IMR-90 (cell line): ENCODE measurements around the gene UNC13C. TPM values are rescaled to one million over a fixed set of nuclear protein-coding genes. Genes with fewer than 3 reads are reported as not detected.

Source experiments
- ATAC-seq: fragments of 200-7000 bp; cut with Tn5 transposase; 2 replicates; pipeline ENCODE4 v1.9.1; 2020; ENCODE audit warnings: low read depth, mild to moderate bottlenecking, moderate library complexity
- BruUV-seq: library from RNA; stranded (reverse); fragments of 400-500 nt; replicated peaks from 2 replicates; lab custom pipeline; 2021; lab: Mats Ljungman, UMichigan
- CTCF ChIA-PET: fragments of 300-600 bp; formaldehyde crosslinking; extraction: SDS; loops from one replicate; lab custom pipeline; 2021; ENCODE audit warnings: antibody characterized with exemption; lab: Yijun Ruan, JAX
- POLR2A ChIA-PET: fragments of 300-600 bp; sonication (Branson Sonifier 250); formaldehyde crosslinking; loops from one replicate; lab custom pipeline; 2022; ENCODE audit warnings: antibody characterized with exemption; ENCODE audit not compliant: unreplicated experiment; lab: Charles Lee
- DNase-seq: peaks from one replicate; pipeline ENCODE4 v3.0.0; 2013
- H2AFZ ChIP-seq: replicated peaks from 2 replicates; pipeline ENCODE3; 2013; ENCODE audit warnings: low read length, mild to moderate bottlenecking; ENCODE audit not compliant: poor library complexity
- H2AK5ac ChIP-seq: 2 replicates; pipeline ENCODE4 v1.6.1; 2013; ENCODE audit warnings: low read depth, low read length, inconsistent platforms
- H2AK9ac ChIP-seq: replicated peaks from 2 replicates; pipeline ENCODE3; 2013; ENCODE audit warnings: mild to moderate bottlenecking, low read depth, low read length, moderate library complexity; ENCODE audit not compliant: poor library complexity
- H2BK120ac ChIP-seq: 2 replicates; pipeline ENCODE4 v1.6.1; 2013; ENCODE audit warnings: low read depth, low read length, inconsistent platforms
- H2BK15ac ChIP-seq: 3 replicates; pipeline ENCODE4 v1.6.1; 2013; ENCODE audit warnings: low read depth, low read length, inconsistent platforms
- H2BK20ac ChIP-seq: 2 replicates; pipeline ENCODE4 v1.6.1; 2013; ENCODE audit warnings: low read depth, mild to moderate bottlenecking, inconsistent platforms, low read length, moderate library complexity
- H2BK5ac ChIP-seq: 2 replicates; pipeline ENCODE4 v1.6.1; 2013; ENCODE audit warnings: mild to moderate bottlenecking, low read depth, low read length, inconsistent platforms; ENCODE audit not compliant: poor library complexity, severe bottlenecking
- H3K14ac ChIP-seq: replicated peaks from 2 replicates; pipeline ENCODE4 v1.6.1; 2013; ENCODE audit warnings: low read depth, low read length, inconsistent platforms
- H3K18ac ChIP-seq: 2 replicates; pipeline ENCODE4 v1.6.1; 2013; ENCODE audit warnings: low read depth, low read length, control low read depth
- H3K23ac ChIP-seq: 2 replicates; pipeline ENCODE4 v1.6.1; 2013; ENCODE audit warnings: low read depth, low read length, inconsistent platforms
- H3K27ac ChIP-seq: 2 replicates; pipeline ENCODE4 v1.5.1; 2013; ENCODE audit warnings: mild to moderate bottlenecking, control low read depth, low read length; ENCODE audit not compliant: insufficient read depth
- H3K27me3 ChIP-seq: 2 replicates; pipeline ENCODE4 v1.6.1; 2013; ENCODE audit warnings: low read length; ENCODE audit not compliant: control insufficient read depth, insufficient read depth
- H3K36me3 ChIP-seq: 2 replicates; pipeline ENCODE4 v1.6.1; 2013; ENCODE audit warnings: low read length, mixed read lengths; ENCODE audit not compliant: control insufficient read depth, insufficient read depth
- H3K4ac ChIP-seq: 2 replicates; pipeline ENCODE4 v1.6.1; 2013; ENCODE audit warnings: low read depth, low read length, inconsistent platforms
- H3K4me1 ChIP-seq: 2 replicates; pipeline ENCODE4 v1.6.1; 2013; ENCODE audit warnings: low read length, mixed read lengths; ENCODE audit not compliant: control insufficient read depth, insufficient read depth
- H3K4me2 ChIP-seq: 2 replicates; pipeline ENCODE4 v1.6.1; 2013; ENCODE audit warnings: low read depth, mild to moderate bottlenecking, control low read depth, low read length, moderate library complexity
- H3K4me3 ChIP-seq: 2 replicates; pipeline ENCODE4 v1.5.1; 2013; ENCODE audit warnings: low read depth, mild to moderate bottlenecking, control low read depth, low read length, moderate library complexity; ENCODE audit not compliant: insufficient read depth
- H3K56ac ChIP-seq: 2 replicates; pipeline ENCODE4 v1.6.1; 2013; ENCODE audit warnings: low read length, inconsistent platforms; ENCODE audit not compliant: insufficient read depth; ENCODE audit errors: extremely low read depth
- H3K79me1 ChIP-seq, 2 experiments: 2 replicates each; pipeline ENCODE4 v1.6.1; 2013; ENCODE audit warnings: low read length in 2 of 2, inconsistent platforms in 1 of 2, low read depth in 1 of 2
- H3K9ac ChIP-seq: 2 replicates; pipeline ENCODE4 v1.6.1; 2013; ENCODE audit warnings: low read depth, low read length, control low read depth
- H3K9me1 ChIP-seq: 2 replicates; pipeline ENCODE4 v1.6.1; 2013; ENCODE audit warnings: low read length, inconsistent platforms; ENCODE audit not compliant: insufficient read depth
- H3K9me3 ChIP-seq: 2 replicates; pipeline ENCODE4 v1.6.1; 2013; ENCODE audit warnings: low read length; ENCODE audit not compliant: control insufficient read depth, insufficient read depth
- H4K20me1 ChIP-seq: 2 replicates; pipeline ENCODE4 v1.6.1; 2013; ENCODE audit warnings: low read length, inconsistent platforms; ENCODE audit not compliant: insufficient read depth
- H4K5ac ChIP-seq: 2 replicates; pipeline ENCODE4 v1.6.1; 2013; ENCODE audit warnings: mild to moderate bottlenecking, low read depth, low read length, control low read depth
- H4K8ac ChIP-seq, 2 experiments: 2 replicates each; pipeline ENCODE4 v1.6.1; 2013; ENCODE audit warnings: low read depth in 2 of 2, low read length in 2 of 2, control low read depth in 1 of 2, inconsistent platforms in 1 of 2
- H4K91ac ChIP-seq: 2 replicates; pipeline ENCODE4 v1.6.1; 2013; ENCODE audit warnings: low read depth, low read length, inconsistent platforms; ENCODE audit not compliant: insufficient read depth
- MAFK ChIP-seq: IDR thresholded peaks from 2 replicates; pipeline ENCODE4 v1.6.1; 2012; ENCODE audit warnings: low read depth, low read length, improper control_type of control experiment
- RFX5 ChIP-seq: IDR thresholded peaks from 2 replicates; pipeline ENCODE4 v1.8.0; 2012; ENCODE audit warnings: low read depth, mild to moderate bottlenecking, low read length, moderate library complexity
- WGBS, 2 experiments: methylation state at CpG; one replicate each; pipeline versions ENCODE4 v1.1.5 to v1.1.7; 2013; ENCODE audit warnings: missing lambda C conversion rate in 2 of 2; ENCODE audit not compliant: insufficient read length in 1 of 2; ENCODE audit errors: extremely low coverage in 2 of 2; 5-methylcytosine and 5-hydroxymethylcytosine counted together
- dilution Hi-C: fragments of 300-500 bp; cut with HindIII; formaldehyde crosslinking; loops from one replicate; pipeline ENCODE4 v1.14.3; 2018; ENCODE audit warnings: low sequenced_read_pairs; ENCODE audit not compliant: unreplicated experiment
- in situ Hi-C: fragments of 300-500 bp; cut with MboI; formaldehyde crosslinking; loops from 3 replicates; pipeline ENCODE4 v1.14.3; 2019; ENCODE audit warnings: low sequenced_read_pairs, inconsistent platforms, mixed read lengths
- intact Hi-C: fragments of 100-400 bp; cut with micrococcal nuclease; formaldehyde crosslinking; loops from 2 replicates; pipeline ENCODE4 v1.10.0; 2022
- polyA plus RNA-seq, 3 experiments: library from polyadenylated mRNA; depleted of rRNA; stranded (reverse); fragments of >200 nt; gene quantifications; 2 replicates each; pipeline ENCODE4 v1.2.3, GENCODE V29; 2012; ENCODE audit warnings: low replicate concordance in 1 of 3
- total RNA-seq: library from RNA; depleted of rRNA; stranded (reverse); fragments of >200 nt; gene quantifications from 2 replicates; pipeline ENCODE4 v1.2.3, GENCODE V29; 2012
- TF ChIP-seq, protein P1 (sequence below): conservative IDR thresholded peaks from 2 replicates; pipeline ENCODE4 v1.5.1; 2012; ENCODE audit warnings: mild to moderate bottlenecking, low read depth, low read length, improper control_type of control experiment
- TF ChIP-seq, protein P2 (sequence below): fragments of 150-350 bp; IDR thresholded peaks from 2 replicates; pipeline ENCODE4 v1.6.1; 2016; ENCODE audit warnings: low read depth, mild to moderate bottlenecking, low read length, moderate library complexity, borderline replicate concordance

The UNC13C gene
- total and polyA plus RNA-seq, 2 of the 4 experiments (the other 2 are of a cell fraction) = not detected

DNA sequence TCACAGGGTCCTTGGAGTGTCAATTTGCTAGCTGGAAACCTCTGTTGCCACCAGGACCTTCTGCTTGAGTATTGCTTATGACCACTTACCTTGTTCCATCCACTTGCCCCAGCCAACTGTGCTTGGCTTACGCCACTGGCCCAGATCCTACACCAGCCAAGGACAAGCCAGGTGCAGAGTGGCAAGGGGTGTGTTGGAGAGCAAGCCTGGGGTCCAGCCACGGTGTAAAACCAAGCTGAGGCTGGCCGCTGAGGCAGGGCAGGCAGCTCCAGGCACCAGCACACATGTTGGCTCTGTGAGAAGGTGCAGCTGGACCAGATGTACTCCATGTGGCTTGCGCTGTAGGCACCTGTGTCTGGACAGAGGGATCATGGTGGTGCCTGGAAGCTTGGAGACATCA, 248.2 kb downstream of the UNC13C start:
- Histone ChIP-seq H4K91ac (no peak overlapping the region), H4K5ac (no peak overlapping the region), H3K4me2 (no peak overlapping the region), H2BK20ac (no peak overlapping the region), H3K23ac (no peak overlapping the region), H2BK120ac (no peak overlapping the region), H3K9ac (no peak overlapping the region), H3K18ac (no peak overlapping the region), H2BK15ac (no peak overlapping the region), H3K4me3 (no peak overlapping the region), H2AK9ac (no peak overlapping the region), H3K27me3 (no peaks in the 10 kb centered on the region), H2AFZ (no peak overlapping the region), H2AK5ac (no peak overlapping the region), H3K9me3 (peaks cover 18% of the 10 kb centered on the region), H3K4ac (no peak overlapping the region), H4K8ac (no peak overlapping the region), H3K56ac (no peak overlapping the region), H3K36me3 (no peaks in the 10 kb centered on the region), H3K4me1 (no peaks in the 10 kb centered on the region), H2BK5ac (no peak overlapping the region), H3K9me1 (no peaks in the 10 kb centered on the region), H3K14ac (no peak overlapping the region), H3K27ac (no peak overlapping the region), H4K20me1 (no peaks in the 10 kb centered on the region), H3K79me1 (no peaks in the 10 kb centered on the region)
- intact Hi-C loops (no loop called here), in situ Hi-C loops (no loop called here), dilution Hi-C loops (no loop called here)
- DNase-seq = no peak
- no TSS peak for BruUV-seq
- WGBS, 2 experiments = 39% methylated on average over 2 of the region's 4 CpGs; no CpG with 5 or more reads in 1 of the 2 experiments
- TF ChIP-seq, protein P1, sequence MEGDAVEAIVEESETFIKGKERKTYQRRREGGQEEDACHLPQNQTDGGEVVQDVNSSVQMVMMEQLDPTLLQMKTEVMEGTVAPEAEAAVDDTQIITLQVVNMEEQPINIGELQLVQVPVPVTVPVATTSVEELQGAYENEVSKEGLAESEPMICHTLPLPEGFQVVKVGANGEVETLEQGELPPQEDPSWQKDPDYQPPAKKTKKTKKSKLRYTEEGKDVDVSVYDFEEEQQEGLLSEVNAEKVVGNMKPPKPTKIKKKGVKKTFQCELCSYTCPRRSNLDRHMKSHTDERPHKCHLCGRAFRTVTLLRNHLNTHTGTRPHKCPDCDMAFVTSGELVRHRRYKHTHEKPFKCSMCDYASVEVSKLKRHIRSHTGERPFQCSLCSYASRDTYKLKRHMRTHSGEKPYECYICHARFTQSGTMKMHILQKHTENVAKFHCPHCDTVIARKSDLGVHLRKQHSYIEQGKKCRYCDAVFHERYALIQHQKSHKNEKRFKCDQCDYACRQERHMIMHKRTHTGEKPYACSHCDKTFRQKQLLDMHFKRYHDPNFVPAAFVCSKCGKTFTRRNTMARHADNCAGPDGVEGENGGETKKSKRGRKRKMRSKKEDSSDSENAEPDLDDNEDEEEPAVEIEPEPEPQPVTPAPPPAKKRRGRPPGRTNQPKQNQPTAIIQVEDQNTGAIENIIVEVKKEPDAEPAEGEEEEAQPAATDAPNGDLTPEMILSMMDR = no peak
- TF ChIP-seq RFX5 (no peak), MAFK (no peak)
- TF ChIP-seq, protein P2, sequence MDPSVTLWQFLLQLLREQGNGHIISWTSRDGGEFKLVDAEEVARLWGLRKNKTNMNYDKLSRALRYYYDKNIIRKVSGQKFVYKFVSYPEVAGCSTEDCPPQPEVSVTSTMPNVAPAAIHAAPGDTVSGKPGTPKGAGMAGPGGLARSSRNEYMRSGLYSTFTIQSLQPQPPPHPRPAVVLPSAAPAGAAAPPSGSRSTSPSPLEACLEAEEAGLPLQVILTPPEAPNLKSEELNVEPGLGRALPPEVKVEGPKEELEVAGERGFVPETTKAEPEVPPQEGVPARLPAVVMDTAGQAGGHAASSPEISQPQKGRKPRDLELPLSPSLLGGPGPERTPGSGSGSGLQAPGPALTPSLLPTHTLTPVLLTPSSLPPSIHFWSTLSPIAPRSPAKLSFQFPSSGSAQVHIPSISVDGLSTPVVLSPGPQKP = no peak
- ATAC-seq = no peak
- ChIA-PET POLR2A (no interaction called here), CTCF (no interaction called here)
